Measurements from ENCODE around the gene GASK1A.

The GASK1A gene

GRCh38 chr3:42983927-42984326 lies 4.8 kb downstream of the GASK1A start:
- no peak for DNase-seq

- no peak for DNase-seq
Observed at GRCh38 chr3:42984701-42985100, 5.6 kb downstream of the GASK1A start.

GRCh38 chr3:42988097-42988496 lies 9.0 kb downstream of the GASK1A start:
- DNase-seq, result no peak

GRCh38 chr3:42988566-42988965 lies 9.5 kb downstream of the GASK1A start:
- no peak for DNase-seq

- DNase-seq, result no peak
Observed at GRCh38 chr3:42991341-42992315, 12.5 kb downstream of the GASK1A start.

GRCh38 chr3:42994595-42994994 lies 15.5 kb downstream of the GASK1A start:
- DNase-seq, result no peak

GRCh38 chr3:42996021-42996420 lies 16.9 kb downstream of the GASK1A start:
- DNase-seq, result no peak

GRCh38 chr3:42996633-42997075 lies 17.5 kb downstream of the GASK1A start:
- DNase-seq, result no peak

GRCh38 chr3:42999212-42999611 lies 20.1 kb downstream of the GASK1A start:
- DNase-seq, result no peak

- DNase-seq, result no peak
Observed at GRCh38 chr3:42999632-43000031, 20.5 kb downstream of the GASK1A start.

GRCh38 chr3:43000387-43000786 lies 21.3 kb downstream of the GASK1A start:
- DNase-seq, result no peak

- DNase-seq, result no peak
Observed at GRCh38 chr3:43001094-43001553, 22.0 kb downstream of the GASK1A start.

- DNase-seq, result no peak
Observed at GRCh38 chr3:43001556-43002121, 22.5 kb downstream of the GASK1A start.

GRCh38 chr3:43004282-43004681 lies 25.2 kb downstream of the GASK1A start:
- DNase-seq, result no peak

GRCh38 chr3:43005253-43005652 lies 26.1 kb downstream of the GASK1A start:
- DNase-seq, result no peak

- no peak for DNase-seq
Observed at GRCh38 chr3:43005981-43006380, 26.9 kb downstream of the GASK1A start.

- no peak for DNase-seq
Observed at GRCh38 chr3:43006825-43007224, 27.7 kb downstream of the GASK1A start.

- no peak for DNase-seq
Observed at GRCh38 chr3:43009547-43009946, 30.4 kb downstream of the GASK1A start.

GRCh38 chr3:43010638-43011037 lies 31.5 kb downstream of the GASK1A start:
- no peak for DNase-seq

- peak; percentile 16 for DNase-seq
Observed at GRCh38 chr3:43011638-43012037, 32.5 kb downstream of the GASK1A start.

- peak; percentile 26 for DNase-seq
Observed at GRCh38 chr3:43012174-43012573, 33.1 kb downstream of the GASK1A start.

- DNase-seq, result no peak
Observed at GRCh38 chr3:43013256-43013655, 34.1 kb downstream of the GASK1A start.

GRCh38 chr3:43013743-43014155 lies 34.6 kb downstream of the GASK1A start:
- peak; percentile 60 for DNase-seq

- peak; percentile 38 for DNase-seq
Observed at GRCh38 chr3:43014241-43014640, 35.1 kb downstream of the GASK1A start.

Data from CD4-positive, alpha-beta T cell treated with Interleukin-10 for 1 hour (primary cell).